Activated CD4-positive, alpha-beta T cell treated with anti-CD3 and anti-CD28 coated beads, Interleukin-2, Interleukin-6, amounts not matched to agents 100 ng/mL and 50 ng/mL, durations not matched to agents 16 hours and 8 hours (primary cell): Measurements from ENCODE around the gene AATK.

Experiments
- DNase-seq: peaks from one replicate; pipeline ENCODE4 v3.0.0-alpha.2; 2020

Gene AATK

GRCh38 chr17:81067391-81067811, 98.6 kb downstream of the AATK start:
- DNase-seq: no peak
